ENCODE measurements around the gene PCDHA8. TPM values are rescaled to one million over a fixed set of nuclear protein-coding genes. Genes with fewer than 3 reads are reported as not detected.

Gene PCDHA8
- total RNA-seq, 1 experiment from 2014 or later: not detected

- no peak overlapping the region for H3K4me3 ChIP-seq (ENCODE audit: low read depth, low read length)
- no peaks in the 10 kb centered on the region for H3K36me3 ChIP-seq (ENCODE audit: control insufficient read depth, insufficient read depth, low read length)
- Mint-ChIP-seq H3K9me3 (ENCODE audit: unreplicated experiment) (peaks cover 15% of the 10 kb centered on the region), H3K27ac (ENCODE audit: unreplicated experiment) (no peak overlapping the region), H3K36me3 (ENCODE audit: insufficient read depth, unreplicated experiment) (no peaks in the 10 kb centered on the region), H3K4me1 (ENCODE audit: low read depth, unreplicated experiment) (no peaks in the 10 kb centered on the region), H3K27me3 (ENCODE audit: insufficient read depth, unreplicated experiment) (no peaks in the 10 kb centered on the region), H3K4me3 (ENCODE audit: unreplicated experiment) (no peak overlapping the region)
- no peaks in the 10 kb centered on the region for H3K4me1 ChIP-seq
- H3K27me3 ChIP-seq (replicated peaks; ENCODE audit: control insufficient read depth, insufficient read depth, low read length): no peaks in the 10 kb centered on the region
- no peak for DNase-seq
- BruUV-seq (replicated peaks): no TSS peak
- ChIA-PET CTCF (no interaction called here), POLR2A (no interaction called here)
- H3K9me3 ChIP-seq: no peaks in the 10 kb centered on the region; the same call in 1 of the 2 replicates
- TF ChIP-seq CTCF (IDR thresholded peaks at IDR 0.05; ENCODE audit: insufficient read depth in 1 of 2, low read depth in 1 of 2, low read length in 1 of 2, severe bottlenecking in 1 of 2, unreplicated experiment in 1 of 2): no peak
- intact Hi-C loops (cut with micrococcal nuclease; ENCODE audit: unreplicated experiment): no loop called here
These were observed 42.4 kb downstream of the PCDHA8 start for GRCh38 chr5:140883373-140883772.

- Histone ChIP-seq H3K36me3 (ENCODE audit: control insufficient read depth, insufficient read depth, low read length) (no peaks in the 10 kb centered on the region), H3K4me3 (ENCODE audit: low read depth, low read length) (no peak overlapping the region), H3K4me1 (no peaks in the 10 kb centered on the region), H3K27me3 (replicated peaks; ENCODE audit: control insufficient read depth, insufficient read depth, low read length) (no peaks in the 10 kb centered on the region), H3K9me3 (no peaks in the 10 kb centered on the region; the same call in 1 of the 2 replicates)
- POLR2A ChIA-PET: no interaction called here
- DNase-seq: no peak
- Mint-ChIP-seq H3K36me3 (ENCODE audit: insufficient read depth, unreplicated experiment) (no peaks in the 10 kb centered on the region), H3K4me1 (ENCODE audit: low read depth, unreplicated experiment) (no peaks in the 10 kb centered on the region), H3K27me3 (ENCODE audit: insufficient read depth, unreplicated experiment) (no peaks in the 10 kb centered on the region), H3K4me3 (ENCODE audit: unreplicated experiment) (no peak overlapping the region), H3K27ac (ENCODE audit: unreplicated experiment) (no peak overlapping the region), H3K9me3 (ENCODE audit: unreplicated experiment) (peaks cover 15% of the 10 kb centered on the region)
- no peak for TF ChIP-seq CTCF (IDR thresholded peaks at IDR 0.05; ENCODE audit: insufficient read depth in 1 of 2, low read depth in 1 of 2, low read length in 1 of 2, severe bottlenecking in 1 of 2, unreplicated experiment in 1 of 2)
- no TSS peak for BruUV-seq (replicated peaks)
- CTCF ChIA-PET: no interaction called here
- intact Hi-C loops (cut with micrococcal nuclease; ENCODE audit: unreplicated experiment): no loop called here
These were observed 43.1 kb downstream of the PCDHA8 start for GRCh38 chr5:140883927-140884697.

Other genes with a start within 250 kb of the PCDHA8 start
- 11.5 and 13.3 TPM in 2 replicates for gene CD14, start 208.0 kb upstream of the PCDHA8 start, total RNA-seq (2022)
- 37.8 and 46.4 TPM in 2 replicates for gene TMCO6, start 201.7 kb upstream of the PCDHA8 start, total RNA-seq (2022)
- 88.7 and 99.4 TPM in 2 replicates for gene NDUFA2, start 193.6 kb upstream of the PCDHA8 start, total RNA-seq (2022)
- 111 and 112 TPM in 2 replicates for gene IK, start 193.4 kb upstream of the PCDHA8 start, total RNA-seq (2022)
- 38.8 and 40.2 TPM in 2 replicates for gene WDR55, start 176.3 kb upstream of the PCDHA8 start, total RNA-seq (2022)
- 1.8 TPM in 2 replicates for gene DND1, start 167.6 kb upstream of the PCDHA8 start, total RNA-seq (2022)
- 82.4 and 83.5 TPM in 2 replicates for gene HARS1, start 149.8 kb upstream of the PCDHA8 start, total RNA-seq (2022)
- 36.5 and 38.6 TPM in 2 replicates for gene HARS2, start 149.7 kb upstream of the PCDHA8 start, total RNA-seq (2022)
- 73.1 and 76.6 TPM in 2 replicates for gene ZMAT2, start 140.7 kb upstream of the PCDHA8 start, total RNA-seq (2022)
- 0.07 TPM in 1 of 2 replicates, not detected in the other for gene PCDHA1, start 55.0 kb upstream of the PCDHA8 start, total RNA-seq (2022)
- not detected in 2 replicates for gene PCDHA2, start 46.3 kb upstream of the PCDHA8 start, total RNA-seq (2022)
- not detected in 2 replicates for gene PCDHA3, start 40.1 kb upstream of the PCDHA8 start, total RNA-seq (2022)
- gene PCDHA4, start 34.1 kb upstream of the PCDHA8 start, total RNA-seq (2022): 0.07 TPM in 1 of 2 replicates, not detected in the other
- gene PCDHA5, start 19.6 kb upstream of the PCDHA8 start, total RNA-seq (2022): not detected in 2 replicates
- 0.09 TPM in 1 of 2 replicates, not detected in the other for gene PCDHA6, start 13.2 kb upstream of the PCDHA8 start, total RNA-seq (2022)
- gene PCDHA7, start 6.9 kb upstream of the PCDHA8 start, total RNA-seq (2022): not detected in 2 replicates
- not detected in 2 replicates for gene PCDHA9, start 7.2 kb downstream of the PCDHA8 start, total RNA-seq (2022)
- gene PCDHA10, start 14.7 kb downstream of the PCDHA8 start, total RNA-seq (2022): 0.02 and 0.07 TPM in 2 replicates
- not detected in 2 replicates for gene PCDHA11, start 27.8 kb downstream of the PCDHA8 start, total RNA-seq (2022)
- not detected in 2 replicates for gene PCDHA12, start 34.1 kb downstream of the PCDHA8 start, total RNA-seq (2022)
- not detected in 2 replicates for gene PCDHA13, start 40.9 kb downstream of the PCDHA8 start, total RNA-seq (2022)
- not detected in 2 replicates for gene PCDHAC1, start 85.1 kb downstream of the PCDHA8 start, total RNA-seq (2022)
- gene PCDHAC2, start 125.3 kb downstream of the PCDHA8 start, total RNA-seq (2022): not detected in 2 replicates
- gene PCDHB1, start 210.2 kb downstream of the PCDHA8 start, total RNA-seq (2022): not detected in 2 replicates